HG03558 (cell line): ENCODE data around the gene JARID2.

Experiments
- ATAC-seq: cut with Tn5 transposase; IDR thresholded peaks from one replicate; pipeline ENCODE4 v1.9.1; 2021; ENCODE audit warnings: moderate number of reproducible peaks; ENCODE audit not compliant: unreplicated experiment; ENCODE audit errors: extremely low read depth

The JARID2 gene

GRCh38 chr6:15447546-15448267 is 201.8 kb downstream of the JARID2 start:
- ATAC-seq = no peak

- ATAC-seq = no peak
These were observed 203.1 kb downstream of the JARID2 start for GRCh38 chr6:15449011-15449410.

GRCh38 chr6:15451738-15452137 is 205.9 kb downstream of the JARID2 start:
- no peak for ATAC-seq

GRCh38 chr6:15452182-15452941 is 206.5 kb downstream of the JARID2 start:
- ATAC-seq = no peak

- ATAC-seq = no peak
These were observed 207.3 kb downstream of the JARID2 start for GRCh38 chr6:15453186-15453585.

- no peak for ATAC-seq
These were observed 207.8 kb downstream of the JARID2 start for GRCh38 chr6:15453622-15454021.

GRCh38 chr6:15456422-15456821 is 210.6 kb downstream of the JARID2 start:
- no peak for ATAC-seq

- ATAC-seq = no peak
These were observed 211.3 kb downstream of the JARID2 start for GRCh38 chr6:15457121-15457650.

- ATAC-seq = no peak
These were observed 212.2 kb downstream of the JARID2 start for GRCh38 chr6:15458021-15458459.

- ATAC-seq = no peak
These were observed 214.3 kb downstream of the JARID2 start for GRCh38 chr6:15460110-15460727.

- ATAC-seq = no peak
These were observed 215.5 kb downstream of the JARID2 start for GRCh38 chr6:15461127-15461944.

- no peak for ATAC-seq
These were observed 216.4 kb downstream of the JARID2 start for GRCh38 chr6:15462256-15462655.

- ATAC-seq = no peak
These were observed 217.1 kb downstream of the JARID2 start for GRCh38 chr6:15462717-15463525.

GRCh38 chr6:15464211-15464725 is 218.4 kb downstream of the JARID2 start:
- ATAC-seq = no peak

GRCh38 chr6:15465212-15465611 is 219.3 kb downstream of the JARID2 start:
- no peak for ATAC-seq

- no peak for ATAC-seq
These were observed 224.9 kb downstream of the JARID2 start for GRCh38 chr6:15470746-15471145.

GRCh38 chr6:15472621-15473020 is 226.8 kb downstream of the JARID2 start:
- no peak for ATAC-seq

GRCh38 chr6:15473174-15473573 is 227.3 kb downstream of the JARID2 start:
- ATAC-seq = no peak

- no peak for ATAC-seq
These were observed 227.9 kb downstream of the JARID2 start for GRCh38 chr6:15473741-15474161.
